ENCODE data around the gene ASPG.

DNA sequence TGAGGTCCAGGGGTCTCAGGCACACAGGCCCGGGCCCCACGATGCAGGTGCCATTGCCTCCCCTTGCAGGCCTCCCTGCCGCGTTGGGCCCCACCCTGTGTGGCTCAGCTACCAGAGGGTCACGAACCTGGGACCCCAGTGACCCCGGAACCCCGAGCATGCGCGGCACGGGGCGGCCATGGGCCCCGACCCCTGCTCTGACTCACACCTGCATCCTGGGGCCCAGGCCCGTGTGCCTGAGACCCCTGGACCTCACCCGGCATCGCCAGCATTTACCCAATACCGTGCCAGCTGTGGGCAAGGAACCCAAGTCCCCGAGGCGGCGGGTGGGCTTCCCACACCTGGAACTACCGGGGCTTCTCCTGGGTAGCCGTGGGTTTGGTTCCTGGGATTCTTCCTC, 78.0 kb downstream of the ASPG start:
- TF ChIP-seq, protein P1, sequence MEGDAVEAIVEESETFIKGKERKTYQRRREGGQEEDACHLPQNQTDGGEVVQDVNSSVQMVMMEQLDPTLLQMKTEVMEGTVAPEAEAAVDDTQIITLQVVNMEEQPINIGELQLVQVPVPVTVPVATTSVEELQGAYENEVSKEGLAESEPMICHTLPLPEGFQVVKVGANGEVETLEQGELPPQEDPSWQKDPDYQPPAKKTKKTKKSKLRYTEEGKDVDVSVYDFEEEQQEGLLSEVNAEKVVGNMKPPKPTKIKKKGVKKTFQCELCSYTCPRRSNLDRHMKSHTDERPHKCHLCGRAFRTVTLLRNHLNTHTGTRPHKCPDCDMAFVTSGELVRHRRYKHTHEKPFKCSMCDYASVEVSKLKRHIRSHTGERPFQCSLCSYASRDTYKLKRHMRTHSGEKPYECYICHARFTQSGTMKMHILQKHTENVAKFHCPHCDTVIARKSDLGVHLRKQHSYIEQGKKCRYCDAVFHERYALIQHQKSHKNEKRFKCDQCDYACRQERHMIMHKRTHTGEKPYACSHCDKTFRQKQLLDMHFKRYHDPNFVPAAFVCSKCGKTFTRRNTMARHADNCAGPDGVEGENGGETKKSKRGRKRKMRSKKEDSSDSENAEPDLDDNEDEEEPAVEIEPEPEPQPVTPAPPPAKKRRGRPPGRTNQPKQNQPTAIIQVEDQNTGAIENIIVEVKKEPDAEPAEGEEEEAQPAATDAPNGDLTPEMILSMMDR (IDR thresholded peaks at IDR 0.05), result no peak
- no peak for TF ChIP-seq POLR2A (IDR thresholded peaks at IDR 0.05)

Measured in ovary (tissue), 3 donors.